Measurements from ENCODE around the gene C9orf152. TPM values are rescaled to one million over a fixed set of nuclear protein-coding genes. Genes with fewer than 3 reads are reported as not detected.

C9orf152 gene
- total and polyA plus RNA-seq, 2 experiments from 2014 or later, result not detected

DNA sequence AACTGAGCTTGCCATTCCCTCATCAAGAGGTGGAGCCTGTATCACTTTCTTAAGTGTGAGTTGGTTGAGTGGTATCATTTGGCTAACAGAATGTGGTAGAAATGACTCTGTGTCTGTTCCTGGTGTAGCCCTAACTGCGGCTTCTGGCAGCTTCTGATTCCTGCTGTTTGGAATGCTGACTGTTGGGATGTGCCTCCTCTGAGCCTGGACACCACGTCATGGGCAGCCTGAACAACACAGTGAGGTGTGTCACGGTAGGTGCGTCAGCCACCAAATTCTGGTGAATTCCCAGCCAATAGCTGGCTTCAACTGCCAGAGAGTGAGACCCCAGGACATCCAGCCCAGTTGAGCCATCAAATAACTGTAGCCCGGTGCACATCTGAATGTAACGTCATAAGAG lies 6.1 kb upstream of the C9orf152 start:
- H3F3A ChIP-seq (replicated peaks; ENCODE audit: low read depth), result no peaks in the 10 kb centered on the region
- H3K9me3 Mint-ChIP-seq, result 0 out of 3 replicates have a peak, but pooled peaks cover 6% of the 10 kb centered on the region
- DNase-seq (ENCODE audit: low spot score) (no peak), ATAC-seq (no peak)
- H3K4me3 ChIP-seq, result no peak overlapping the region
- no peak overlapping the region for H3K27ac ChIP-seq (ENCODE audit: low read depth)
- no peak overlapping the region for H3K4me3 Mint-ChIP-seq
- H3K27me3 Mint-ChIP-seq (ENCODE audit: insufficient read depth, low read depth, poor library complexity), result peaks cover 3% of the 10 kb centered on the region
- H3K4me2 ChIP-seq, result no peak overlapping the region
- H3K79me2 ChIP-seq (replicated peaks; ENCODE audit: insufficient read depth), result no peaks in the 10 kb centered on the region
- no peaks in the 10 kb centered on the region for H3K4me1 ChIP-seq (ENCODE audit: insufficient read depth)
- no peak for TF ChIP-seq EZH2 (IDR thresholded peaks at IDR 0.05; ENCODE audit: low read depth, unreplicated experiment)
- TF ChIP-seq, protein P1, sequence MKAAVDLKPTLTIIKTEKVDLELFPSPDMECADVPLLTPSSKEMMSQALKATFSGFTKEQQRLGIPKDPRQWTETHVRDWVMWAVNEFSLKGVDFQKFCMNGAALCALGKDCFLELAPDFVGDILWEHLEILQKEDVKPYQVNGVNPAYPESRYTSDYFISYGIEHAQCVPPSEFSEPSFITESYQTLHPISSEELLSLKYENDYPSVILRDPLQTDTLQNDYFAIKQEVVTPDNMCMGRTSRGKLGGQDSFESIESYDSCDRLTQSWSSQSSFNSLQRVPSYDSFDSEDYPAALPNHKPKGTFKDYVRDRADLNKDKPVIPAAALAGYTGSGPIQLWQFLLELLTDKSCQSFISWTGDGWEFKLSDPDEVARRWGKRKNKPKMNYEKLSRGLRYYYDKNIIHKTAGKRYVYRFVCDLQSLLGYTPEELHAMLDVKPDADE (IDR thresholded peaks at IDR 0.05), result no peak
- no peak for TF ChIP-seq ZNF114 (CRISPR knock-in tag; IDR thresholded peaks at IDR 0.05)
- no peak for TF ChIP-seq REST (IDR thresholded peaks at IDR 0.05; ENCODE audit: unreplicated experiment)
- no peak for TF ChIP-seq JUNB (IDR thresholded peaks at IDR 0.05; ENCODE audit: unreplicated experiment)
- no peak for TF ChIP-seq CREB1 (CRISPR knock-in tag; IDR thresholded peaks at IDR 0.05; ENCODE audit: low read depth)
- TF ChIP-seq, protein P2, sequence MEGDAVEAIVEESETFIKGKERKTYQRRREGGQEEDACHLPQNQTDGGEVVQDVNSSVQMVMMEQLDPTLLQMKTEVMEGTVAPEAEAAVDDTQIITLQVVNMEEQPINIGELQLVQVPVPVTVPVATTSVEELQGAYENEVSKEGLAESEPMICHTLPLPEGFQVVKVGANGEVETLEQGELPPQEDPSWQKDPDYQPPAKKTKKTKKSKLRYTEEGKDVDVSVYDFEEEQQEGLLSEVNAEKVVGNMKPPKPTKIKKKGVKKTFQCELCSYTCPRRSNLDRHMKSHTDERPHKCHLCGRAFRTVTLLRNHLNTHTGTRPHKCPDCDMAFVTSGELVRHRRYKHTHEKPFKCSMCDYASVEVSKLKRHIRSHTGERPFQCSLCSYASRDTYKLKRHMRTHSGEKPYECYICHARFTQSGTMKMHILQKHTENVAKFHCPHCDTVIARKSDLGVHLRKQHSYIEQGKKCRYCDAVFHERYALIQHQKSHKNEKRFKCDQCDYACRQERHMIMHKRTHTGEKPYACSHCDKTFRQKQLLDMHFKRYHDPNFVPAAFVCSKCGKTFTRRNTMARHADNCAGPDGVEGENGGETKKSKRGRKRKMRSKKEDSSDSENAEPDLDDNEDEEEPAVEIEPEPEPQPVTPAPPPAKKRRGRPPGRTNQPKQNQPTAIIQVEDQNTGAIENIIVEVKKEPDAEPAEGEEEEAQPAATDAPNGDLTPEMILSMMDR (conservative IDR thresholded peaks at IDR 0.05; ENCODE audit: low read depth in 2 of 2), result no peak
- TF ChIP-seq EZH2phosphoT487 (IDR thresholded peaks at IDR 0.05; ENCODE audit: unreplicated experiment), result no peak
- TF ChIP-seq NANOG (IDR thresholded peaks at IDR 0.05; ENCODE audit: borderline replicate concordance), result no peak
- TF ChIP-seq ZNF331 (CRISPR knock-in tag; IDR thresholded peaks at IDR 0.05; ENCODE audit: low read depth), result no peak
- no peak for TF ChIP-seq ZNF462 (CRISPR knock-in tag; IDR thresholded peaks at IDR 0.05)
- no peak for TF ChIP-seq POLR2AphosphoS5 (IDR thresholded peaks at IDR 0.05; ENCODE audit: low read depth)
- no peak for TF ChIP-seq STAT1 (IDR thresholded peaks at IDR 0.05; ENCODE audit: unreplicated experiment)
- H3K27ac Mint-ChIP-seq, result no peak overlapping the region
- peaks cover 6% of the 10 kb centered on the region; the same call in 2 of the 3 replicates for H3K36me3 Mint-ChIP-seq (ENCODE audit: low read depth)
- H3K9me2 ChIP-seq (ENCODE audit: insufficient read depth), result 0 out of 2 replicates have a peak, but pooled peaks cover 4% of the 10 kb centered on the region
- no peaks in the 10 kb centered on the region for H3K4me1 Mint-ChIP-seq
- H3K27me3 ChIP-seq (ENCODE audit: insufficient read depth), result no peaks in the 10 kb centered on the region
- H4K20me1 ChIP-seq (replicated peaks; ENCODE audit: insufficient read depth), result no peaks in the 10 kb centered on the region
- H3K36me3 ChIP-seq (ENCODE audit: insufficient read depth), result no peaks in the 10 kb centered on the region
- H2AFZ ChIP-seq, result no peak overlapping the region
